HEK293 (cell line): ENCODE results near the gene CDH22.
A peak's percentile ranks its signal among the peaks of the same experiment; 100 is the strongest.

Source experiments
- CTCF ChIA-PET: fragments of 350-600 bp; formaldehyde crosslinking; extraction: SDS; loops from one replicate; lab custom pipeline; 2021; ENCODE audit warnings: antibody characterized with exemption; lab: Yijun Ruan, JAX
- POLR2A ChIA-PET: fragments of 300-600 bp; formaldehyde crosslinking; extraction: SDS; loops from one replicate; lab custom pipeline; 2020; ENCODE audit warnings: antibody characterized with exemption, inconsistent platforms; lab: Yijun Ruan, JAX
- H3K27ac ChIP-seq: fragments of 200-500 bp; sonication (Bioruptor generic); 2 replicates; pipeline ENCODE4 v1.5.1; 2014; ENCODE audit warnings: low read depth, low read length, control low read depth, inconsistent platforms; ENCODE audit errors: extremely low read depth
- H3K36me3 ChIP-seq, 2 experiments: fragments of 200-500 bp in 1 of 2; sonication (Bioruptor generic) in 1 of 2; 1 replicate in 1 of 2; 2 replicates in 1 of 2; pipeline ENCODE4 v1.5.1; 2014 to 2017; ENCODE audit warnings: inconsistent platforms in 2 of 2, low read length in 2 of 2; ENCODE audit not compliant: control insufficient read depth in 2 of 2, insufficient read depth in 1 of 2
- H3K4me1 ChIP-seq: fragments of 200-500 bp; sonication (Bioruptor generic); 2 replicates; pipeline ENCODE4 v1.5.1; 2014; ENCODE audit warnings: mild to moderate bottlenecking, low read length, inconsistent platforms; ENCODE audit not compliant: control insufficient read depth, insufficient read depth
- H3K4me3 ChIP-seq: 2 replicates; pipeline ENCODE4 v1.5.1; 2011; ENCODE audit warnings: low read depth, mild to moderate bottlenecking, control low read depth, low read length, moderate library complexity
- H3K9me3 ChIP-seq: fragments of 200-500 bp; sonication (Bioruptor generic); 2 replicates; pipeline ENCODE4 v1.5.1; 2014; ENCODE audit warnings: low read depth, low read length, inconsistent platforms; ENCODE audit not compliant: control insufficient read depth, insufficient read depth
- EGR2 ChIP-seq: fragments of 450-650 bp; formaldehyde crosslinking; IDR thresholded peaks from 2 replicates; pipeline ENCODE4 v1.5.1; 2016; ENCODE audit warnings: low read depth, missing biosample characterization, missing genetic modification characterization
- KLF1 ChIP-seq: fragments of 450-650 bp; formaldehyde crosslinking; IDR thresholded peaks from 2 replicates; pipeline ENCODE4 v1.5.1; 2016; ENCODE audit warnings: missing biosample characterization, missing genetic modification characterization
- MZF1 ChIP-seq: fragments of 450-650 bp; formaldehyde crosslinking; IDR thresholded peaks from 2 replicates; pipeline ENCODE4 v1.5.1; 2017; ENCODE audit warnings: missing biosample characterization, missing genetic modification characterization, borderline replicate concordance
- TCF7L2 ChIP-seq: IDR thresholded peaks from 2 replicates; pipeline ENCODE4 v1.6.1; 2011; ENCODE audit warnings: low read depth, mild to moderate bottlenecking, inconsistent platforms, low read length, moderate library complexity, borderline replicate concordance
- ZBTB17 ChIP-seq: fragments of 450-650 bp; formaldehyde crosslinking; IDR thresholded peaks from 2 replicates; pipeline ENCODE4 v1.5.1; 2016; ENCODE audit warnings: missing biosample characterization, missing genetic modification characterization
- ZBTB48 ChIP-seq: fragments of 450-650 bp; formaldehyde crosslinking; IDR thresholded peaks from 2 replicates; pipeline ENCODE4 v1.5.1; 2016; ENCODE audit warnings: missing biosample characterization, missing genetic modification characterization
- ZBTB49 ChIP-seq: fragments of 450-650 bp; formaldehyde crosslinking; IDR thresholded peaks from 2 replicates; pipeline ENCODE4 v1.5.1; 2016; ENCODE audit warnings: missing biosample characterization, missing genetic modification characterization, low read depth
- ZFHX2 ChIP-seq: fragments of 450-650 bp; formaldehyde crosslinking; conservative IDR thresholded peaks from 2 replicates; pipeline ENCODE4 v1.5.1; 2016; ENCODE audit warnings: missing biosample characterization, missing genetic modification characterization
- ZIC2 ChIP-seq: fragments of 450-650 bp; formaldehyde crosslinking; IDR thresholded peaks from 2 replicates; pipeline ENCODE4 v1.5.1; 2016; ENCODE audit warnings: missing biosample characterization, missing genetic modification characterization
- ZNF302 ChIP-seq: fragments of 450-650 bp; formaldehyde crosslinking; IDR thresholded peaks from 2 replicates; pipeline ENCODE4 v1.5.1; 2016; ENCODE audit warnings: missing biosample characterization, missing genetic modification characterization, low read depth
- ZNF366 ChIP-seq: fragments of 450-650 bp; formaldehyde crosslinking; conservative IDR thresholded peaks from 2 replicates; pipeline ENCODE4 v1.5.1; 2016; ENCODE audit warnings: missing biosample characterization, missing genetic modification characterization
- ZNF561 ChIP-seq: fragments of 450-650 bp; IDR thresholded peaks from 2 replicates; pipeline ENCODE4 v1.5.1; 2018; ENCODE audit warnings: missing biosample characterization, missing genetic modification characterization, borderline replicate concordance
- ZNF626 ChIP-seq: fragments of 450-650 bp; sonication (Bioruptor Pico); formaldehyde crosslinking; IDR thresholded peaks from 2 replicates; pipeline ENCODE4 v1.5.1; 2018; ENCODE audit warnings: missing biosample characterization, missing genetic modification characterization, inconsistent platforms
- ZNF670 ChIP-seq: fragments of 450-650 bp; formaldehyde crosslinking; IDR thresholded peaks from 2 replicates; pipeline ENCODE4 v1.5.1; 2016; ENCODE audit warnings: missing biosample characterization, missing genetic modification characterization, low read depth
- ZNF791 ChIP-seq: fragments of 450-650 bp; formaldehyde crosslinking; IDR thresholded peaks from 2 replicates; pipeline ENCODE4 v1.5.1; 2016; ENCODE audit warnings: missing biosample characterization, missing genetic modification characterization
- TF ChIP-seq, protein P1 (sequence below): fragments of 450-650 bp; formaldehyde crosslinking; IDR thresholded peaks from 2 replicates; pipeline ENCODE4; 2016; ENCODE audit warnings: missing biosample characterization, missing genetic modification characterization
- TF ChIP-seq, protein P2 (sequence below): fragments of 450-650 bp; formaldehyde crosslinking; IDR thresholded peaks from 2 replicates; pipeline ENCODE4 v1.5.1; 2017; ENCODE audit warnings: missing biosample characterization, missing genetic modification characterization
- TF ChIP-seq, protein P3 (sequence below): fragments of 450-650 bp; formaldehyde crosslinking; IDR thresholded peaks from 2 replicates; pipeline ENCODE4 v1.5.1; 2016; ENCODE audit warnings: missing biosample characterization, missing genetic modification characterization
- TF ChIP-seq, protein P4 (sequence below): IDR thresholded peaks from 2 replicates; pipeline ENCODE4 v1.6.1; 2011; ENCODE audit warnings: mild to moderate bottlenecking, low read depth, low read length, borderline replicate concordance

The CDH22 gene

GRCh38 chr20:46298374-46298773 is 9.9 kb downstream of the CDH22 start:
- no peaks in the 10 kb centered on the region for H3K9me3 ChIP-seq
- H3K4me3 ChIP-seq, result no peak overlapping the region
- CTCF ChIA-PET, result interaction anchor here (0.8 to 1.1 kb wide), 2 partner anchors 8 to 165 kb away, joined by 3 read pairs; no protein-coding TSS in a partner anchor
- TF ChIP-seq ZBTB17 (tag by site-specific recombination), result peak; percentile 66
- TF ChIP-seq ZNF302, result no peak
- TF ChIP-seq ZFHX2 (tag by site-specific recombination), result peak; percentile 64
- TF ChIP-seq EGR2, result peak; percentile 97
- 0 out of 2 replicates have a peak, but pooled peaks have one; percentile 31 for TF ChIP-seq ZNF366 (tag by site-specific recombination)
- POLR2A ChIA-PET, result no interaction called here
- H3K4me1 ChIP-seq, result no peaks in the 10 kb centered on the region
- H3K36me3 ChIP-seq, result no peaks in the 10 kb centered on the region
- H3K27ac ChIP-seq, result no peak overlapping the region

DNA sequence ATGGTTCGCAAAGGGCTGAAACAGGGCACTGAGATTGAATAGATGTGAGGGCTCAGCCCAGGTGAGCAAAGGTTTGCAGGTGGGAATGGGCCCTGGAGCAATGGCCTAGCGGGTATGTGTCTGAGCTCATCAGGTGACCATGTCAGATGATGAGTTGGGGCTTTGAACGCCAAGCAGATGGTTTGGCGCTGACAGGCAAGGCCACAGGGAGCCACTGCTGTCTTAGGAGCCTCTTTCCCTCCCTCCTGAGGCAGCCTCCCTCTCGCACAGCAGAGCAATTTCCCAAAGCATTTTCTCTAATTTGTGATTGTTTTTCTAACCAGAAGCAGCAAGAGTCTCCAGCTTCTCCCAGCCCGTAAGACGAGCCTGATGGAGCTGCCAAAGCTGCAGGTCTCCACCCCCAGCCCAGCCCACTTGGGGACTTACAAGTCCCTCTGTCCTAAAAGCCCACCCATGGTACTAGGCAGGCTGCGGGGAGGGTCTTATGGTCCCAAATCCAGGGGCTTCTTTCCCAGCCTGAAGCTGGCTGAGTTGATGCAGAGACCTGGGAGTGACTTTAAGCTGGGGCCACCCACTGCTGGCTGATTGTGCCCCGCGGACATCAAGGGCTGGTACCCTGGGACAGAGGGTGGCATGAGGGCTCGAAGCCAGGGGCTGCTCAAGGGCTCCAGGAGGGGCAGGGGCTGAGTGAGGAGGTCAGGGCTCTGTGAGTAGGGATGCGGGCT is 11.6 kb downstream of the CDH22 start:
- no peaks in the 10 kb centered on the region for H3K4me1 ChIP-seq
- H3K4me3 ChIP-seq, result no peak overlapping the region
- no peak overlapping the region for H3K27ac ChIP-seq
- TF ChIP-seq ZNF791 (tag by site-specific recombination), result no peak
- no peak for TF ChIP-seq ZBTB49
- no peak for TF ChIP-seq ZBTB48 (tag by site-specific recombination)
- TF ChIP-seq ZNF626 (tag by site-specific recombination), result no peak
- TF ChIP-seq ZIC2, result 0 out of 2 replicates have a peak, but pooled peaks have one; percentile 7
- TF ChIP-seq, protein P1, sequence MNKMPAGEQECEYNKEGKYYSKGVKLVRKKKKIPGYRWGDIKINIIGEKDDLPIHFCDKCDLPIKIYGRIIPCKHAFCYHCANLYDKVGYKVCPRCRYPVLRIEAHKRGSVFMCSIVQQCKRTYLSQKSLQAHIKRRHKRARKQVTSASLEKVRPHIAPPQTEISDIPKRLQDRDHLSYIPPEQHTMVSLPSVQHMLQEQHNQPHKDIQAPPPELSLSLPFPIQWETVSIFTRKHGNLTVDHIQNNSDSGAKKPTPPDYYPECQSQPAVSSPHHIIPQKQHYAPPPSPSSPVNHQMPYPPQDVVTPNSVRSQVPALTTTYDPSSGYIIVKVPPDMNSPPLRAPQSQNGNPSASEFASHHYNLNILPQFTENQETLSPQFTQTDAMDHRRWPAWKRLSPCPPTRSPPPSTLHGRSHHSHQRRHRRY (tag by site-specific recombination), result no peak
- TF ChIP-seq KLF1 (tag by site-specific recombination), result no peak
- TF ChIP-seq, all 188 proteins: peak for 1
- no peaks in the 10 kb centered on the region for H3K9me3 ChIP-seq
- ChIA-PET POLR2A (no interaction called here), CTCF (interaction anchor here (0.9 to 1.3 kb wide), 3 partner anchors 10 to 165 kb away, joined by 3 to 4 read pairs (median 3); no protein-coding TSS in a partner anchor)
- no peaks in the 10 kb centered on the region for H3K36me3 ChIP-seq

GRCh38 chr20:46293084-46293483 is 15.2 kb downstream of the CDH22 start:
- POLR2A ChIA-PET, result no interaction called here
- TF ChIP-seq ZNF561 (tag by site-specific recombination), result no peak
- TF ChIP-seq, protein P2, sequence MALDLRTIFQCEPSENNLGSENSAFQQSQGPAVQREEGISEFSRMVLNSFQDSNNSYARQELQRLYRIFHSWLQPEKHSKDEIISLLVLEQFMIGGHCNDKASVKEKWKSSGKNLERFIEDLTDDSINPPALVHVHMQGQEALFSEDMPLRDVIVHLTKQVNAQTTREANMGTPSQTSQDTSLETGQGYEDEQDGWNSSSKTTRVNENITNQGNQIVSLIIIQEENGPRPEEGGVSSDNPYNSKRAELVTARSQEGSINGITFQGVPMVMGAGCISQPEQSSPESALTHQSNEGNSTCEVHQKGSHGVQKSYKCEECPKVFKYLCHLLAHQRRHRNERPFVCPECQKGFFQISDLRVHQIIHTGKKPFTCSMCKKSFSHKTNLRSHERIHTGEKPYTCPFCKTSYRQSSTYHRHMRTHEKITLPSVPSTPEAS (tag by site-specific recombination), result no peak
- TF ChIP-seq ZFHX2 (tag by site-specific recombination), result 0 out of 2 replicates have a peak, but pooled peaks have one; percentile 43
- 0 out of 2 replicates have a peak, but pooled peaks have one; percentile 18 for TF ChIP-seq EGR2
- TF ChIP-seq, protein P3, sequence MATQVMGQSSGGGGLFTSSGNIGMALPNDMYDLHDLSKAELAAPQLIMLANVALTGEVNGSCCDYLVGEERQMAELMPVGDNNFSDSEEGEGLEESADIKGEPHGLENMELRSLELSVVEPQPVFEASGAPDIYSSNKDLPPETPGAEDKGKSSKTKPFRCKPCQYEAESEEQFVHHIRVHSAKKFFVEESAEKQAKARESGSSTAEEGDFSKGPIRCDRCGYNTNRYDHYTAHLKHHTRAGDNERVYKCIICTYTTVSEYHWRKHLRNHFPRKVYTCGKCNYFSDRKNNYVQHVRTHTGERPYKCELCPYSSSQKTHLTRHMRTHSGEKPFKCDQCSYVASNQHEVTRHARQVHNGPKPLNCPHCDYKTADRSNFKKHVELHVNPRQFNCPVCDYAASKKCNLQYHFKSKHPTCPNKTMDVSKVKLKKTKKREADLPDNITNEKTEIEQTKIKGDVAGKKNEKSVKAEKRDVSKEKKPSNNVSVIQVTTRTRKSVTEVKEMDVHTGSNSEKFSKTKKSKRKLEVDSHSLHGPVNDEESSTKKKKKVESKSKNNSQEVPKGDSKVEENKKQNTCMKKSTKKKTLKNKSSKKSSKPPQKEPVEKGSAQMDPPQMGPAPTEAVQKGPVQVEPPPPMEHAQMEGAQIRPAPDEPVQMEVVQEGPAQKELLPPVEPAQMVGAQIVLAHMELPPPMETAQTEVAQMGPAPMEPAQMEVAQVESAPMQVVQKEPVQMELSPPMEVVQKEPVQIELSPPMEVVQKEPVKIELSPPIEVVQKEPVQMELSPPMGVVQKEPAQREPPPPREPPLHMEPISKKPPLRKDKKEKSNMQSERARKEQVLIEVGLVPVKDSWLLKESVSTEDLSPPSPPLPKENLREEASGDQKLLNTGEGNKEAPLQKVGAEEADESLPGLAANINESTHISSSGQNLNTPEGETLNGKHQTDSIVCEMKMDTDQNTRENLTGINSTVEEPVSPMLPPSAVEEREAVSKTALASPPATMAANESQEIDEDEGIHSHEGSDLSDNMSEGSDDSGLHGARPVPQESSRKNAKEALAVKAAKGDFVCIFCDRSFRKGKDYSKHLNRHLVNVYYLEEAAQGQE, result peak; percentile 99
- TF ChIP-seq ZNF670 (tag by site-specific recombination), result no peak
- TF ChIP-seq, protein P4, sequence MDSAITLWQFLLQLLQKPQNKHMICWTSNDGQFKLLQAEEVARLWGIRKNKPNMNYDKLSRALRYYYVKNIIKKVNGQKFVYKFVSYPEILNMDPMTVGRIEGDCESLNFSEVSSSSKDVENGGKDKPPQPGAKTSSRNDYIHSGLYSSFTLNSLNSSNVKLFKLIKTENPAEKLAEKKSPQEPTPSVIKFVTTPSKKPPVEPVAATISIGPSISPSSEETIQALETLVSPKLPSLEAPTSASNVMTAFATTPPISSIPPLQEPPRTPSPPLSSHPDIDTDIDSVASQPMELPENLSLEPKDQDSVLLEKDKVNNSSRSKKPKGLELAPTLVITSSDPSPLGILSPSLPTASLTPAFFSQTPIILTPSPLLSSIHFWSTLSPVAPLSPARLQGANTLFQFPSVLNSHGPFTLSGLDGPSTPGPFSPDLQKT, result no peak
- no peak for TF ChIP-seq MZF1 (tag by site-specific recombination)
- TF ChIP-seq ZBTB48 (tag by site-specific recombination), result no peak
- peak; percentile 54; the same call in 1 of the 2 replicates for TF ChIP-seq TCF7L2

More at GRCh38 chr20:46293084-46293483, 15.2 kb downstream of the CDH22 start:
- no peak overlapping the region for H3K4me3 ChIP-seq
- H3K36me3 ChIP-seq, result no peaks in the 10 kb centered on the region
- H3K27ac ChIP-seq, result no peak overlapping the region
- no peaks in the 10 kb centered on the region for H3K4me1 ChIP-seq
- no peaks in the 10 kb centered on the region for H3K9me3 ChIP-seq
- CTCF ChIA-PET, result interaction anchor here (1.3 kb wide), 1 partner anchor 13 kb away, joined by 4 read pairs; no protein-coding TSS in a partner anchor
